ENCODE results near the gene CHMP2A. TPM values are rescaled to one million over a fixed set of nuclear protein-coding genes. Genes with fewer than 3 reads are reported as not detected.

CHMP2A gene
- total and polyA plus RNA-seq, 2 experiments from 2014 or later, result 92.2 to 145 TPM

DNA sequence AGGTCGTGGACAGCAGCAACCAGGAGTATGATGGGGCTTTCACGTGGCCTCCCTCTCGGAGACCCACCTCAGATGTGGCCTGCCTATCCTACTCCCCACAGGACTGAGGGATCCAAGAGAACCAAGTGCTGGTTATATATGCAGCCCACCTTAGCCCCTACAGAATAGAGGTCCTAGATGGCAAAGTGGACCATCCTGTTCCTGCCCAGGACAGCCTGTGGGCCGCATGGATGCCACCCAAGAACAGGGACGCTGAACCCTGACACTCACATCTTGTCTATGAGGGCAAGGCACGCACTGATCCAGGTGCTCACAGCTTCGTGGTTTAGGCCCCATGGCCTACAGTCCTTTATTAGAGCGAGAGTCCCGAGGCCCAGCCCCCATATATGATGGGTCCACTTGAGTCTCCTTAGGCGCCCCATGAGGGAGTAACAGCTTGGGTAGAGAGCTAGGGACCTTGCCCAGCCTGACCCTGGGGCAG lies 41.7 kb downstream of the CHMP2A start:
- Mint-ChIP-seq H3K27me3 (ENCODE audit: insufficient read depth, low read depth, poor library complexity) (peaks cover 26% of the 10 kb centered on the region), H3K36me3 (ENCODE audit: low read depth) (peaks cover 17% of the 10 kb centered on the region), H3K4me1 (peaks cover 22% of the 10 kb centered on the region), H3K9me3 (no peaks in the 10 kb centered on the region; the same call in 1 of the 3 replicates), H3K4me3 (no peak overlapping the region; the same call in 2 of the 3 replicates), H3K27ac (no peak overlapping the region)
- ATAC-seq, result peak; percentile 2; the same call in 2 of the 3 replicates
- H3K9me2 ChIP-seq (ENCODE audit: insufficient read depth), result no peaks in the 10 kb centered on the region
- H3K36me3 ChIP-seq (ENCODE audit: insufficient read depth), result no peaks in the 10 kb centered on the region
- peaks cover 6% of the 10 kb centered on the region; the same call in 1 of the 2 replicates for H3K79me2 ChIP-seq (replicated peaks; ENCODE audit: insufficient read depth)
- no peak for DNase-seq (ENCODE audit: low spot score)
- 0 out of 2 replicates have a peak overlapping the region, but pooled peaks have one; percentile 32 for H3K27ac ChIP-seq (ENCODE audit: low read depth)
- TF ChIP-seq NANOG (IDR thresholded peaks at IDR 0.05; ENCODE audit: borderline replicate concordance), result no peak
- no peak for TF ChIP-seq ZNF331 (CRISPR knock-in tag; IDR thresholded peaks at IDR 0.05; ENCODE audit: low read depth)
- no peak for TF ChIP-seq EZH2phosphoT487 (IDR thresholded peaks at IDR 0.05; ENCODE audit: unreplicated experiment)
- TF ChIP-seq ZNF462 (CRISPR knock-in tag; IDR thresholded peaks at IDR 0.05), result no peak
- no peak for TF ChIP-seq CREB1 (CRISPR knock-in tag; IDR thresholded peaks at IDR 0.05; ENCODE audit: low read depth)
- no peak for TF ChIP-seq ETS1 (IDR thresholded peaks at IDR 0.05)
- no peak for TF ChIP-seq EZH2 (IDR thresholded peaks at IDR 0.05; ENCODE audit: low read depth, unreplicated experiment)
- TF ChIP-seq STAT1 (IDR thresholded peaks at IDR 0.05; ENCODE audit: unreplicated experiment), result no peak
- no peak for TF ChIP-seq CTCF (conservative IDR thresholded peaks at IDR 0.05; ENCODE audit: low read depth in 2 of 2)
- TF ChIP-seq, protein P1, sequence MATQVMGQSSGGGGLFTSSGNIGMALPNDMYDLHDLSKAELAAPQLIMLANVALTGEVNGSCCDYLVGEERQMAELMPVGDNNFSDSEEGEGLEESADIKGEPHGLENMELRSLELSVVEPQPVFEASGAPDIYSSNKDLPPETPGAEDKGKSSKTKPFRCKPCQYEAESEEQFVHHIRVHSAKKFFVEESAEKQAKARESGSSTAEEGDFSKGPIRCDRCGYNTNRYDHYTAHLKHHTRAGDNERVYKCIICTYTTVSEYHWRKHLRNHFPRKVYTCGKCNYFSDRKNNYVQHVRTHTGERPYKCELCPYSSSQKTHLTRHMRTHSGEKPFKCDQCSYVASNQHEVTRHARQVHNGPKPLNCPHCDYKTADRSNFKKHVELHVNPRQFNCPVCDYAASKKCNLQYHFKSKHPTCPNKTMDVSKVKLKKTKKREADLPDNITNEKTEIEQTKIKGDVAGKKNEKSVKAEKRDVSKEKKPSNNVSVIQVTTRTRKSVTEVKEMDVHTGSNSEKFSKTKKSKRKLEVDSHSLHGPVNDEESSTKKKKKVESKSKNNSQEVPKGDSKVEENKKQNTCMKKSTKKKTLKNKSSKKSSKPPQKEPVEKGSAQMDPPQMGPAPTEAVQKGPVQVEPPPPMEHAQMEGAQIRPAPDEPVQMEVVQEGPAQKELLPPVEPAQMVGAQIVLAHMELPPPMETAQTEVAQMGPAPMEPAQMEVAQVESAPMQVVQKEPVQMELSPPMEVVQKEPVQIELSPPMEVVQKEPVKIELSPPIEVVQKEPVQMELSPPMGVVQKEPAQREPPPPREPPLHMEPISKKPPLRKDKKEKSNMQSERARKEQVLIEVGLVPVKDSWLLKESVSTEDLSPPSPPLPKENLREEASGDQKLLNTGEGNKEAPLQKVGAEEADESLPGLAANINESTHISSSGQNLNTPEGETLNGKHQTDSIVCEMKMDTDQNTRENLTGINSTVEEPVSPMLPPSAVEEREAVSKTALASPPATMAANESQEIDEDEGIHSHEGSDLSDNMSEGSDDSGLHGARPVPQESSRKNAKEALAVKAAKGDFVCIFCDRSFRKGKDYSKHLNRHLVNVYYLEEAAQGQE (IDR thresholded peaks at IDR 0.05; ENCODE audit: unreplicated experiment), result no peak
- TF ChIP-seq ZNF114 (CRISPR knock-in tag; IDR thresholded peaks at IDR 0.05), result no peak
- TF ChIP-seq POLR2AphosphoS5 (IDR thresholded peaks at IDR 0.05; ENCODE audit: low read depth), result no peak
- no peak for TF ChIP-seq JUNB (IDR thresholded peaks at IDR 0.05; ENCODE audit: unreplicated experiment)
- peak overlapping the region; percentile 77 for H3K4me2 ChIP-seq
- peaks cover 6% of the 10 kb centered on the region; the same call in 1 of the 2 replicates for H3F3A ChIP-seq (replicated peaks; ENCODE audit: low read depth)
- no peaks in the 10 kb centered on the region for H4K20me1 ChIP-seq (replicated peaks; ENCODE audit: insufficient read depth)
- H2AFZ ChIP-seq, result 0 out of 2 replicates have a peak overlapping the region, but pooled peaks have one; percentile 32
- no peaks in the 10 kb centered on the region for H3K27me3 ChIP-seq (ENCODE audit: insufficient read depth)
- peaks cover 19% of the 10 kb centered on the region for H3K4me1 ChIP-seq (ENCODE audit: insufficient read depth)
- H3K4me3 ChIP-seq, result peak overlapping the region; percentile 64; the same call in 1 of the 2 replicates

Data from GM23338 (cell line).